ENCODE measurements around the gene CNTNAP2.
"Not testable (repeated sequence)": the region's sequence is repeated elsewhere in the genome, so short reads cannot be mapped to it uniquely, and the experiment has no call there.

The CNTNAP2 gene

DNA sequence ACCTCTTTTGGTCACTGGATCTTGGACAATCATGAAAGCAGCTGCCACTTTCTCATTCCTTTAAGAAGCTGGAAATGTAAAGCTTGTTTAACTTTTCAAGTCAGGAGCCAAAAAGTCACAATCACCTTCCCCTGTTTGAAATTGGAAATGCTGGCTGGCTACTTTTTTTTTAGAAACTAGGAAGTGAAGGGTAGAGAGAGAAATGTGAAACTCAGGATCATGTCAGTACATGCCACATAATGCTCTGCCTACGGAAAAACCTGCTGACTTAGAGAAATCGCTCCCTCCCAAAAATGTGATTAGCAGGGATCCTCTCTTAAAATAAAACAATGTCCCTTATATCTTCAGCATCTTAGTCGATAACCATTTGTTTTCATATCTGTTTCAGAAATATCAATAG lies 2285.6 kb downstream of the CNTNAP2 start:
- Histone ChIP-seq H3K27me3 (ENCODE audit: control insufficient read depth in 2 of 2, insufficient read depth in 2 of 2, low read length in 2 of 2) (no peaks in the 10 kb centered on the region), H3K9me3 (ENCODE audit: control insufficient read depth in 2 of 2, low read length in 2 of 2) (no peaks in the 10 kb centered on the region), H3K9ac (ENCODE audit: low read depth in 1 of 2, low read length in 2 of 2) (no peak overlapping the region), H3K36me3 (ENCODE audit: control insufficient read depth in 2 of 2, insufficient read depth in 2 of 2, low read length in 2 of 2) (no peaks in the 10 kb centered on the region), H3K27ac (ENCODE audit: low read depth in 2 of 2, low read length in 2 of 2) (no peak overlapping the region), H3K4me3 (ENCODE audit: low read length in 2 of 2) (no peak overlapping the region), H3K4me1 (ENCODE audit: control insufficient read depth in 2 of 2, insufficient read depth in 2 of 2, low read length in 2 of 2) (peaks cover 0 to 3% of the 10 kb centered on the region in 2 donors)

GRCh38 chr7:148403466-148403993 lies 2286.9 kb downstream of the CNTNAP2 start:
- no peaks in the 10 kb centered on the region for H3K36me3 ChIP-seq (ENCODE audit: control insufficient read depth in 2 of 2, insufficient read depth in 2 of 2, low read length in 2 of 2)
- H3K9ac ChIP-seq (ENCODE audit: low read depth in 1 of 2, low read length in 2 of 2), result no peak overlapping the region
- no peaks in the 10 kb centered on the region for H3K9me3 ChIP-seq (ENCODE audit: control insufficient read depth in 2 of 2, low read length in 2 of 2)
- H3K27ac ChIP-seq (ENCODE audit: low read depth in 2 of 2, low read length in 2 of 2), result no peak overlapping the region
- no peaks in the 10 kb centered on the region for H3K27me3 ChIP-seq (ENCODE audit: control insufficient read depth in 2 of 2, insufficient read depth in 2 of 2, low read length in 2 of 2)
- H3K4me1 ChIP-seq (ENCODE audit: control insufficient read depth in 2 of 2, insufficient read depth in 2 of 2, low read length in 2 of 2), result peaks cover 0 to 3% of the 10 kb centered on the region in 2 donors
- no peak overlapping the region for H3K4me3 ChIP-seq (ENCODE audit: low read length in 2 of 2)

- Histone ChIP-seq H3K27ac (ENCODE audit: low read depth in 2 of 2, low read length in 2 of 2) (no peak overlapping the region), H3K36me3 (ENCODE audit: control insufficient read depth in 2 of 2, insufficient read depth in 2 of 2, low read length in 2 of 2) (no peaks in the 10 kb centered on the region), H3K9me3 (ENCODE audit: control insufficient read depth in 2 of 2, low read length in 2 of 2) (no peaks in the 10 kb centered on the region), H3K27me3 (ENCODE audit: control insufficient read depth in 2 of 2, insufficient read depth in 2 of 2, low read length in 2 of 2) (no peaks in the 10 kb centered on the region), H3K4me1 (ENCODE audit: control insufficient read depth in 2 of 2, insufficient read depth in 2 of 2, low read length in 2 of 2) (peaks cover 0 to 3% of the 10 kb centered on the region in 2 donors), H3K4me3 (ENCODE audit: low read length in 2 of 2) (no peak overlapping the region), H3K9ac (ENCODE audit: low read depth in 1 of 2, low read length in 2 of 2) (no peak overlapping the region)
These were observed 2291.7 kb downstream of the CNTNAP2 start for GRCh38 chr7:148408307-148408706.

- H3K27me3 ChIP-seq (ENCODE audit: control insufficient read depth in 2 of 2, insufficient read depth in 2 of 2, low read length in 2 of 2), result no peaks in the 10 kb centered on the region
- H3K36me3 ChIP-seq (ENCODE audit: control insufficient read depth in 2 of 2, insufficient read depth in 2 of 2, low read length in 2 of 2), result no peaks in the 10 kb centered on the region
- H3K9ac ChIP-seq (ENCODE audit: low read depth in 1 of 2, low read length in 2 of 2), result no peak overlapping the region
- no peaks in the 10 kb centered on the region for H3K9me3 ChIP-seq (ENCODE audit: control insufficient read depth in 2 of 2, low read length in 2 of 2)
- H3K27ac ChIP-seq (ENCODE audit: low read depth in 2 of 2, low read length in 2 of 2), result no peak overlapping the region
- H3K4me1 ChIP-seq (ENCODE audit: control insufficient read depth in 2 of 2, insufficient read depth in 2 of 2, low read length in 2 of 2), result no peaks in the 10 kb centered on the region
- H3K4me3 ChIP-seq (ENCODE audit: low read length in 2 of 2), result no peak overlapping the region
These were observed 2294.3 kb downstream of the CNTNAP2 start for GRCh38 chr7:148410905-148411304.

GRCh38 chr7:148412691-148413090 lies 2296.1 kb downstream of the CNTNAP2 start:
- no peaks in the 10 kb centered on the region for H3K4me1 ChIP-seq (ENCODE audit: control insufficient read depth in 2 of 2, insufficient read depth in 2 of 2, low read length in 2 of 2)

DNA sequence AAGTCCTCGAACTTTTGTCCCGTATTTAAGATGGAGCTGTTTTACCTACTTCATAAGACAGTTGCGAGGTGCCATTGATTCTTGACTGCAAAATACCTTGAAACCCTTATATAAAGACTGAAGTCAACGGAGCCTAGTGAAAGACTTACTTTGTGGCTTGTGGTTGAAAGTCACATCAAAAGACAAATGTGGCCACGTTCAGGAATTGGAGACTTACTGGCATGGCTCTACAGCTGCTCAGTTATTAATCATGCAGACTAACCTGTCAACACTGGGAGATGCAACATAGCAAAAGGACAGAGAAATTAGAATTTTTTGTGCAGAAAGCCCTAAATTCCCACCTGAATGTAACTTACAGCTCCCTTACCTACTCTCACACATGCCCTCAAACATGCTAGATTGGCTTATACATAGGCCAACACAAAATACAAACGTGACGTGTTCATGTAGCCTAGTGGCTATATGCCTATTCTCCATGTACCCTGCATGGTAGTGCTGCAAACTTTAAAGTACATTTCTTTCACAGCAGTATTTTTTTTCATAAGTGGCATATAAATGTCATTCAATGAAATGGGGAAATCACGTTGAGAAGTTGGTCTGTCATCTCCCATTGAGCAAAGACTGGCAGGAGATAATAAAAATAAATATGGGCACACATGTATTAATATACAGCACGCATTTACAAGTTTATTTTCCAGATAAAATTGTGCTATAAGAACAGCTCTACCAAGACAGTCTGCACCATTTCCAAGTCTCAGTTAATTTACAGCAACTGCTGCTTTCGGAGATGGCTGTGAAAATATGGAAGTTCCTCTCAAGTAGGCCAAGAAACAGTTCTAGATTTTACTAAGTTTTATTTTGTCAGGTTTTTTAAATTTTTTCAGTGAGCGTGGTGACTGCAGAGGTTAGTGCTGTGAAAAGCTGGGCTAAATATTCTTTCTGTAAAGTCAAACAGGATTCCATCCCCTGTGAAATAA lies 2303.5 kb downstream of the CNTNAP2 start:
- H3K27ac ChIP-seq (ENCODE audit: low read depth in 2 of 2, low read length in 2 of 2), result no peak overlapping the region
- no peak overlapping the region for H3K9ac ChIP-seq (ENCODE audit: low read depth in 1 of 2, low read length in 2 of 2)
- no peaks in the 10 kb centered on the region for H3K9me3 ChIP-seq (ENCODE audit: control insufficient read depth in 2 of 2, low read length in 2 of 2)
- H3K36me3 ChIP-seq (ENCODE audit: control insufficient read depth in 2 of 2, insufficient read depth in 2 of 2, low read length in 2 of 2), result no peaks in the 10 kb centered on the region
- no peak overlapping the region for H3K4me3 ChIP-seq (ENCODE audit: low read length in 2 of 2)
- no peaks in the 10 kb centered on the region for H3K27me3 ChIP-seq (ENCODE audit: control insufficient read depth in 2 of 2, insufficient read depth in 2 of 2, low read length in 2 of 2)
- H3K4me1 ChIP-seq (ENCODE audit: control insufficient read depth in 2 of 2, insufficient read depth in 2 of 2, low read length in 2 of 2), result no peaks in the 10 kb centered on the region

More at GRCh38 chr7:148412691-148413090, 2296.1 kb downstream of the CNTNAP2 start:
- Histone ChIP-seq H3K36me3 (ENCODE audit: control insufficient read depth in 2 of 2, insufficient read depth in 2 of 2, low read length in 2 of 2) (no peaks in the 10 kb centered on the region), H3K9ac (ENCODE audit: low read depth in 1 of 2, low read length in 2 of 2) (no peak overlapping the region), H3K27me3 (ENCODE audit: control insufficient read depth in 2 of 2, insufficient read depth in 2 of 2, low read length in 2 of 2) (no peaks in the 10 kb centered on the region), H3K9me3 (ENCODE audit: control insufficient read depth in 2 of 2, low read length in 2 of 2) (no peaks in the 10 kb centered on the region), H3K27ac (ENCODE audit: low read depth in 2 of 2, low read length in 2 of 2) (no peak overlapping the region), H3K4me3 (ENCODE audit: low read length in 2 of 2) (no peak overlapping the region)

DNA sequence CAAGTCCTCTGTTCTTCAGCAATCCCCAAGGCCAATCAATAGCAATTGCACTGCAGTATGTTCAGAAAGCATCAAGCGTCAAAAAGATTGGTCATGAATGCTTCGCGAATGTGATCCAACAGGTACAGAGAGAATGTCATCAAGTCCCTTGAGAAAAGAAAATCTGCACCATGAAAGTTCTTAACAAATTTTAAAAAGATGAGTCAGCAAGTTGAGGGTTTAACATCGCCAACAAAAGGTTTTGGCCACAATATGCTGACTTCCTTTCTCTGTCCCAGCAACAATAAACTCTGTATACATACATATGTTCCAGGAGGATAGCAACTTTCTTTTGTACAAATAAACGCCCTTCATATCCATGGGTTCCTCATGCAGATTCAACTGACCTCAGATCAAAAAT lies 2305.4 kb downstream of the CNTNAP2 start:
- H3K9me3 ChIP-seq (ENCODE audit: control insufficient read depth in 2 of 2, low read length in 2 of 2), result no peaks in the 10 kb centered on the region
- H3K36me3 ChIP-seq (ENCODE audit: control insufficient read depth in 2 of 2, insufficient read depth in 2 of 2, low read length in 2 of 2), result no peaks in the 10 kb centered on the region
- no peak overlapping the region for H3K4me3 ChIP-seq (ENCODE audit: low read length in 2 of 2)
- H3K27ac ChIP-seq (ENCODE audit: low read depth in 2 of 2, low read length in 2 of 2), result no peak overlapping the region
- no peak overlapping the region for H3K9ac ChIP-seq (ENCODE audit: low read depth in 1 of 2, low read length in 2 of 2)
- no peaks in the 10 kb centered on the region for H3K27me3 ChIP-seq (ENCODE audit: control insufficient read depth in 2 of 2, insufficient read depth in 2 of 2, low read length in 2 of 2)
- no peaks in the 10 kb centered on the region for H3K4me1 ChIP-seq (ENCODE audit: control insufficient read depth in 2 of 2, insufficient read depth in 2 of 2, low read length in 2 of 2)

GRCh38 chr7:148426393-148426792 lies 2309.8 kb downstream of the CNTNAP2 start:
- H3K27me3 ChIP-seq (ENCODE audit: control insufficient read depth in 2 of 2, insufficient read depth in 2 of 2, low read length in 2 of 2); H3K9ac ChIP-seq (ENCODE audit: low read depth in 1 of 2, low read length in 2 of 2); H3K36me3 ChIP-seq (ENCODE audit: control insufficient read depth in 2 of 2, insufficient read depth in 2 of 2, low read length in 2 of 2); H3K4me3 ChIP-seq (ENCODE audit: low read length in 2 of 2); H3K27ac ChIP-seq (ENCODE audit: low read depth in 2 of 2, low read length in 2 of 2); H3K9me3 ChIP-seq (ENCODE audit: control insufficient read depth in 2 of 2, low read length in 2 of 2); H3K4me1 ChIP-seq (ENCODE audit: control insufficient read depth in 2 of 2, insufficient read depth in 2 of 2, low read length in 2 of 2): not testable (repeated sequence)

DNA sequence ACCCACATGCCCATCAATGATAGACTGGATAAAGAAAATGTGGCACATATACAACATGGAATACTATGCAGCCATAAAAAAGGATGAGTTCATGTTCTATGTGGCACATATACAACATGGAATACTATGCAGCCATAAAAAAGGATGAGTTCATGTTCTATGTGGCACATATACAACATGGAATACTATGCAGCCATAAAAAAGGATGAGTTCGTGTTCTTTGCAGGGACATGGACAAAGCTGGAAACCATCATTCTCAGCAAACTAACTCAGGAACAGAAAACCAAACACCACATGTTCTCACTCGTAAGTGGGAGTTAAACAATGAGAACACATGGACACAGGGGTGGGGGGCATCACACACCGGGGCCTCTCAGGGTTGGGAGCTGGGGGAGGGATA lies 2314.1 kb downstream of the CNTNAP2 start:
- H3K9me3 ChIP-seq (ENCODE audit: control insufficient read depth in 2 of 2, low read length in 2 of 2); H3K27ac ChIP-seq (ENCODE audit: low read depth in 2 of 2, low read length in 2 of 2); H3K27me3 ChIP-seq (ENCODE audit: control insufficient read depth in 2 of 2, insufficient read depth in 2 of 2, low read length in 2 of 2); H3K4me3 ChIP-seq (ENCODE audit: low read length in 2 of 2); H3K4me1 ChIP-seq (ENCODE audit: control insufficient read depth in 2 of 2, insufficient read depth in 2 of 2, low read length in 2 of 2); H3K36me3 ChIP-seq (ENCODE audit: control insufficient read depth in 2 of 2, insufficient read depth in 2 of 2, low read length in 2 of 2); H3K9ac ChIP-seq (ENCODE audit: low read depth in 1 of 2, low read length in 2 of 2): not testable (repeated sequence)

GRCh38 chr7:148433521-148434180 lies 2317.1 kb downstream of the CNTNAP2 start:
- Histone ChIP-seq H3K9me3 (ENCODE audit: control insufficient read depth in 2 of 2, low read length in 2 of 2) (no peaks in the 10 kb centered on the region), H3K4me3 (ENCODE audit: low read length in 2 of 2) (peak overlapping the region in 1 of 2 donors; percentile 28), H3K36me3 (ENCODE audit: control insufficient read depth in 2 of 2, insufficient read depth in 2 of 2, low read length in 2 of 2) (no peaks in the 10 kb centered on the region), H3K27me3 (ENCODE audit: control insufficient read depth in 2 of 2, insufficient read depth in 2 of 2, low read length in 2 of 2) (no peaks in the 10 kb centered on the region), H3K9ac (ENCODE audit: low read depth in 1 of 2, low read length in 2 of 2) (no peak overlapping the region), H3K4me1 (ENCODE audit: control insufficient read depth in 2 of 2, insufficient read depth in 2 of 2, low read length in 2 of 2) (peaks cover 12% of the 10 kb centered on the region in 2 donors), H3K27ac (ENCODE audit: low read depth in 2 of 2, low read length in 2 of 2) (no peak overlapping the region)
